Measurements from ENCODE around the gene ABLIM1. TPM values are rescaled to one million over a fixed set of nuclear protein-coding genes. Genes with fewer than 3 reads are reported as not detected.

The ABLIM1 gene
- polyA plus RNA-seq, 2 donors, result 104 to 121 TPM

- H3K9me3 ChIP-seq (ENCODE audit: control insufficient read depth in 2 of 2, insufficient read depth in 1 of 2, low read depth in 1 of 2, low read length in 1 of 2), result no peaks in the 10 kb centered on the region
- no peak overlapping the region for H3K27ac ChIP-seq (ENCODE audit: low read depth in 2 of 2, low read length in 1 of 2)
- H3K4me1 ChIP-seq (ENCODE audit: control insufficient read depth in 2 of 2, insufficient read depth in 2 of 2, low read length in 1 of 2), result peaks cover 0 to 2% of the 10 kb centered on the region in 2 donors
- WGBS, 2 donors, result 75 to 87% methylated on average over 1 of the region's 1 CpG
- peaks cover 0 to 2% of the 10 kb centered on the region in 2 donors for H3K36me3 ChIP-seq (ENCODE audit: control insufficient read depth in 2 of 2, insufficient read depth in 2 of 2, low read length in 1 of 2)
- H3K4me3 ChIP-seq (ENCODE audit: low read depth in 1 of 2, low read length in 2 of 2), result no peak overlapping the region
- H3K27me3 ChIP-seq (ENCODE audit: control insufficient read depth in 1 of 2, insufficient read depth in 2 of 2, low read length in 2 of 2), result no peaks in the 10 kb centered on the region
These were observed 77.0 kb downstream of the ABLIM1 start for GRCh38 chr10:114581071-114581470.

GRCh38 chr10:114577133-114577532 is 80.9 kb downstream of the ABLIM1 start:
- Histone ChIP-seq H3K4me3 (ENCODE audit: low read depth in 1 of 2, low read length in 2 of 2) (no peak overlapping the region), H3K27ac (ENCODE audit: low read depth in 2 of 2, low read length in 1 of 2) (peak overlapping the region; percentile 86 to 96), H3K36me3 (ENCODE audit: control insufficient read depth in 2 of 2, insufficient read depth in 2 of 2, low read length in 1 of 2) (peaks cover 0 to 4% of the 10 kb centered on the region in 2 donors), H3K27me3 (ENCODE audit: control insufficient read depth in 1 of 2, insufficient read depth in 2 of 2, low read length in 2 of 2) (no peaks in the 10 kb centered on the region), H3K4me1 (ENCODE audit: control insufficient read depth in 2 of 2, insufficient read depth in 2 of 2, low read length in 1 of 2) (peaks cover 0 to 8% of the 10 kb centered on the region in 2 donors), H3K9me3 (ENCODE audit: control insufficient read depth in 2 of 2, insufficient read depth in 1 of 2, low read depth in 1 of 2, low read length in 1 of 2) (no peaks in the 10 kb centered on the region)
- WGBS, 2 donors, result 22 to 63% methylated on average over 1 of the region's 1 CpG

GRCh38 chr10:114576716-114577115 is 81.4 kb downstream of the ABLIM1 start:
- WGBS, 2 donors, result 64 to 71% methylated on average over 3 of the region's 3 CpGs
- H3K9me3 ChIP-seq (ENCODE audit: control insufficient read depth in 2 of 2, insufficient read depth in 1 of 2, low read depth in 1 of 2, low read length in 1 of 2), result no peaks in the 10 kb centered on the region
- H3K27ac ChIP-seq (ENCODE audit: low read depth in 2 of 2, low read length in 1 of 2), result peak overlapping the region; percentile 86 to 96
- no peak overlapping the region for H3K4me3 ChIP-seq (ENCODE audit: low read depth in 1 of 2, low read length in 2 of 2)
- H3K4me1 ChIP-seq (ENCODE audit: control insufficient read depth in 2 of 2, insufficient read depth in 2 of 2, low read length in 1 of 2), result peaks cover 0 to 8% of the 10 kb centered on the region in 2 donors
- H3K27me3 ChIP-seq (ENCODE audit: control insufficient read depth in 1 of 2, insufficient read depth in 2 of 2, low read length in 2 of 2), result no peaks in the 10 kb centered on the region
- H3K36me3 ChIP-seq (ENCODE audit: control insufficient read depth in 2 of 2, insufficient read depth in 2 of 2, low read length in 1 of 2), result peaks cover 0 to 4% of the 10 kb centered on the region in 2 donors

- H3K4me1 ChIP-seq (ENCODE audit: control insufficient read depth in 2 of 2, insufficient read depth in 2 of 2, low read length in 1 of 2), result peaks cover 0 to 8% of the 10 kb centered on the region in 2 donors
- 35 to 54% methylated on average over 2 of the region's 2 CpGs for WGBS, 2 donors
- H3K27me3 ChIP-seq (ENCODE audit: control insufficient read depth in 1 of 2, insufficient read depth in 2 of 2, low read length in 2 of 2), result no peaks in the 10 kb centered on the region
- H3K4me3 ChIP-seq (ENCODE audit: low read depth in 1 of 2, low read length in 2 of 2), result peak overlapping the region in 1 of 2 donors; percentile 27
- peaks cover 0 to 4% of the 10 kb centered on the region in 2 donors for H3K36me3 ChIP-seq (ENCODE audit: control insufficient read depth in 2 of 2, insufficient read depth in 2 of 2, low read length in 1 of 2)
- peak overlapping the region; percentile 86 to 96 for H3K27ac ChIP-seq (ENCODE audit: low read depth in 2 of 2, low read length in 1 of 2)
- no peaks in the 10 kb centered on the region for H3K9me3 ChIP-seq (ENCODE audit: control insufficient read depth in 2 of 2, insufficient read depth in 1 of 2, low read depth in 1 of 2, low read length in 1 of 2)
These were observed 82.0 kb downstream of the ABLIM1 start for GRCh38 chr10:114576132-114576487.

GRCh38 chr10:114575417-114576131 is 82.5 kb downstream of the ABLIM1 start:
- H3K4me3 ChIP-seq (ENCODE audit: low read depth in 1 of 2, low read length in 2 of 2), result peak overlapping the region in 1 of 2 donors; percentile 27
- no peaks in the 10 kb centered on the region for H3K27me3 ChIP-seq (ENCODE audit: control insufficient read depth in 1 of 2, insufficient read depth in 2 of 2, low read length in 2 of 2)
- H3K4me1 ChIP-seq (ENCODE audit: control insufficient read depth in 2 of 2, insufficient read depth in 2 of 2, low read length in 1 of 2), result peaks cover 0 to 8% of the 10 kb centered on the region in 2 donors
- no peaks in the 10 kb centered on the region for H3K9me3 ChIP-seq (ENCODE audit: control insufficient read depth in 2 of 2, insufficient read depth in 1 of 2, low read depth in 1 of 2, low read length in 1 of 2)
- H3K36me3 ChIP-seq (ENCODE audit: control insufficient read depth in 2 of 2, insufficient read depth in 2 of 2, low read length in 1 of 2), result peaks cover 0 to 4% of the 10 kb centered on the region in 2 donors
- peak overlapping the region; percentile 83 to 96 for H3K27ac ChIP-seq (ENCODE audit: low read depth in 2 of 2, low read length in 1 of 2)
- 80 to 82% methylated on average over 9 of the region's 9 CpGs for WGBS, 2 donors

- no peak overlapping the region for H3K27ac ChIP-seq (ENCODE audit: low read depth in 2 of 2, low read length in 1 of 2)
- H3K4me1 ChIP-seq (ENCODE audit: control insufficient read depth in 2 of 2, insufficient read depth in 2 of 2, low read length in 1 of 2), result peaks cover 0 to 8% of the 10 kb centered on the region in 2 donors
These were observed 84.6 kb downstream of the ABLIM1 start for GRCh38 chr10:114573330-114574045.

GRCh38 chr10:114571316-114571999 is 86.6 kb downstream of the ABLIM1 start:
- Histone ChIP-seq H3K4me1 (ENCODE audit: control insufficient read depth in 2 of 2, insufficient read depth in 2 of 2, low read length in 1 of 2) (peaks cover 0 to 5% of the 10 kb centered on the region in 2 donors), H3K36me3 (ENCODE audit: control insufficient read depth in 2 of 2, insufficient read depth in 2 of 2, low read length in 1 of 2) (peaks cover 0 to 4% of the 10 kb centered on the region in 2 donors), H3K4me3 (ENCODE audit: low read depth in 1 of 2, low read length in 2 of 2) (no peak overlapping the region), H3K27me3 (ENCODE audit: control insufficient read depth in 1 of 2, insufficient read depth in 2 of 2, low read length in 2 of 2) (no peaks in the 10 kb centered on the region), H3K27ac (ENCODE audit: low read depth in 2 of 2, low read length in 1 of 2) (no peak overlapping the region), H3K9me3 (ENCODE audit: control insufficient read depth in 2 of 2, insufficient read depth in 1 of 2, low read depth in 1 of 2, low read length in 1 of 2) (no peaks in the 10 kb centered on the region)
- WGBS, 2 donors, result 55 to 72% methylated on average over 12 of the region's 12 CpGs

More at GRCh38 chr10:114573330-114574045, 84.6 kb downstream of the ABLIM1 start:
- peak overlapping the region in 1 of 2 donors; percentile 20 for H3K4me3 ChIP-seq (ENCODE audit: low read depth in 1 of 2, low read length in 2 of 2)
- no peaks in the 10 kb centered on the region for H3K9me3 ChIP-seq (ENCODE audit: control insufficient read depth in 2 of 2, insufficient read depth in 1 of 2, low read depth in 1 of 2, low read length in 1 of 2)
- peaks cover 0 to 4% of the 10 kb centered on the region in 2 donors for H3K36me3 ChIP-seq (ENCODE audit: control insufficient read depth in 2 of 2, insufficient read depth in 2 of 2, low read length in 1 of 2)
- no peaks in the 10 kb centered on the region for H3K27me3 ChIP-seq (ENCODE audit: control insufficient read depth in 1 of 2, insufficient read depth in 2 of 2, low read length in 2 of 2)
- WGBS, 2 donors, result 77 to 85% methylated on average over 6 of the region's 6 CpGs

GRCh38 chr10:114566064-114566463 is 92.0 kb downstream of the ABLIM1 start:
- H3K4me1 ChIP-seq (ENCODE audit: control insufficient read depth in 2 of 2, insufficient read depth in 2 of 2, low read length in 1 of 2), result no peaks in the 10 kb centered on the region
- no peak overlapping the region for H3K27ac ChIP-seq (ENCODE audit: low read depth in 2 of 2, low read length in 1 of 2)
- H3K36me3 ChIP-seq (ENCODE audit: control insufficient read depth in 2 of 2, insufficient read depth in 2 of 2, low read length in 1 of 2), result peaks cover 0 to 3% of the 10 kb centered on the region in 2 donors
- no peaks in the 10 kb centered on the region for H3K9me3 ChIP-seq (ENCODE audit: control insufficient read depth in 2 of 2, insufficient read depth in 1 of 2, low read depth in 1 of 2, low read length in 1 of 2)
- no peak overlapping the region for H3K4me3 ChIP-seq (ENCODE audit: low read depth in 1 of 2, low read length in 2 of 2)
- 94% methylated on average over 7 of the region's 7 CpGs for WGBS, 2 donors
- no peaks in the 10 kb centered on the region for H3K27me3 ChIP-seq (ENCODE audit: control insufficient read depth in 1 of 2, insufficient read depth in 2 of 2, low read length in 2 of 2)

GRCh38 chr10:114565066-114565465 is 93.0 kb downstream of the ABLIM1 start:
- Histone ChIP-seq H3K27ac (ENCODE audit: low read depth in 2 of 2, low read length in 1 of 2) (no peak overlapping the region), H3K4me3 (ENCODE audit: low read depth in 1 of 2, low read length in 2 of 2) (no peak overlapping the region), H3K9me3 (ENCODE audit: control insufficient read depth in 2 of 2, insufficient read depth in 1 of 2, low read depth in 1 of 2, low read length in 1 of 2) (no peaks in the 10 kb centered on the region), H3K4me1 (ENCODE audit: control insufficient read depth in 2 of 2, insufficient read depth in 2 of 2, low read length in 1 of 2) (no peaks in the 10 kb centered on the region), H3K36me3 (ENCODE audit: control insufficient read depth in 2 of 2, insufficient read depth in 2 of 2, low read length in 1 of 2) (peaks cover 0 to 3% of the 10 kb centered on the region in 2 donors), H3K27me3 (ENCODE audit: control insufficient read depth in 1 of 2, insufficient read depth in 2 of 2, low read length in 2 of 2) (no peaks in the 10 kb centered on the region)

Measured in esophagus (tissue), 2 donors.